Stimulated activated CD8-positive, alpha-beta memory T cell treated with anti-CD3 and anti-CD28 coated beads, Interleukin-12 subunit alpha, Interleukin-12 subunit beta, amount 100 ng/mL, for 1 hour (primary cell): ENCODE data around the gene SLC2A4.

Experiments used
- DNase-seq: peaks from one replicate; pipeline ENCODE4 v3.0.0-alpha.2; 2020; ENCODE audit warnings: low read depth

Gene SLC2A4

GRCh38 chr17:7306911-7307685 is 25.6 kb downstream of the SLC2A4 start, which contains the start of gene EIF5A:
Gene EIF5A (plus strand): TSS chr17:7307628. CDS start chr17:7309636, 2,008 bp downstream.
- peak; percentile 100 for DNase-seq

GRCh38 chr17:7307686-7308624 is 26.4 kb downstream of the SLC2A4 start:
- DNase-seq, result no peak

GRCh38 chr17:7308625-7309433 is 27.3 kb downstream of the SLC2A4 start:
- peak; percentile 78 for DNase-seq

GRCh38 chr17:7309628-7310027 is 28.1 kb downstream of the SLC2A4 start:
- no peak for DNase-seq

GRCh38 chr17:7311110-7311705 is 29.7 kb downstream of the SLC2A4 start:
- DNase-seq, result no peak

- no peak for DNase-seq
These were observed 31.0 kb downstream of the SLC2A4 start for GRCh38 chr17:7312432-7313087.

- no peak for DNase-seq
These were observed 31.8 kb downstream of the SLC2A4 start for GRCh38 chr17:7313088-7313889.

GRCh38 chr17:7313890-7314718 is 32.6 kb downstream of the SLC2A4 start:
- DNase-seq, result no peak

GRCh38 chr17:7314719-7315569 is 33.4 kb downstream of the SLC2A4 start, which contains the start of gene GPS2:
Gene GPS2 (minus strand): TSS chr17:7315360. CDS start chr17:7315052, 308 bp downstream.
- peak; percentile 89 for DNase-seq

- no peak for DNase-seq
These were observed 34.2 kb downstream of the SLC2A4 start for GRCh38 chr17:7315570-7316235.

GRCh38 chr17:7317161-7317803 is 35.8 kb downstream of the SLC2A4 start:
- DNase-seq, result no peak

GRCh38 chr17:7318121-7318860 is 36.8 kb downstream of the SLC2A4 start:
- DNase-seq, result no peak

GRCh38 chr17:7321466-7321865 is 39.9 kb downstream of the SLC2A4 start:
- no peak for DNase-seq

- DNase-seq, result no peak
These were observed 41.1 kb downstream of the SLC2A4 start for GRCh38 chr17:7322520-7323194.

- DNase-seq, result peak; percentile 49
These were observed 42.4 kb downstream of the SLC2A4 start for GRCh38 chr17:7323731-7324437.
